Caco-2 (cell line): Measurements from ENCODE around the gene FAM110A. TPM values are rescaled to one million over a fixed set of nuclear protein-coding genes. Genes with fewer than 3 reads are reported as not detected.

Experiments used
- BruUV-seq: library from RNA; stranded (reverse); fragments of 400-500 nt; replicated peaks from 2 replicates; lab custom pipeline; 2021; lab: Mats Ljungman, UMichigan
- CTCF ChIA-PET: fragments of 300-600 bp; sonication (Branson Sonifier 250); formaldehyde crosslinking; loops from one replicate; lab custom pipeline; 2022; ENCODE audit warnings: antibody characterized with exemption; lab: Charles Lee
- POLR2A ChIA-PET: fragments of 300-600 bp; sonication (Branson Sonifier 250); formaldehyde crosslinking; loops from one replicate; lab custom pipeline; 2022; ENCODE audit warnings: antibody characterized with exemption; lab: Charles Lee
- DNase-seq, 2 experiments: peaks; one replicate each; pipeline versions ENCODE4 v3.0.0 to v3.0.0-alpha.2; 2020 to 2022
- H3K27me3 ChIP-seq: replicated peaks from 2 replicates; pipeline ENCODE4 v1.6.0; 2011; ENCODE audit warnings: low read length; ENCODE audit not compliant: control insufficient read depth, insufficient read depth
- H3K36me3 ChIP-seq: 2 replicates; pipeline ENCODE4 v1.5.1; 2011; ENCODE audit warnings: low read length; ENCODE audit not compliant: control insufficient read depth, insufficient read depth
- H3K4me1 ChIP-seq: fragments of 250-450 bp; sonication (Bioruptor Pico); 2 replicates; pipeline ENCODE4 v1.5.1; 2020; ENCODE audit warnings: mild to moderate bottlenecking
- H3K4me3 ChIP-seq: 2 replicates; pipeline ENCODE4 v1.5.1; 2011; ENCODE audit warnings: low read depth, mild to moderate bottlenecking, control low read depth, low read length
- H3K9me3 ChIP-seq: fragments of 250-450 bp; sonication (Bioruptor Pico); 2 replicates; pipeline ENCODE4 v1.5.1; 2020; ENCODE audit warnings: mild to moderate bottlenecking, moderate library complexity
- H3K27ac Mint-ChIP-seq: one replicate; pipeline ENCODE4 v1.8.0; 2022; ENCODE audit warnings: mixed read lengths; ENCODE audit not compliant: unreplicated experiment
- H3K27me3 Mint-ChIP-seq: one replicate; pipeline ENCODE4 v1.8.0; 2022; ENCODE audit warnings: mixed read lengths; ENCODE audit not compliant: insufficient read depth, unreplicated experiment
- H3K36me3 Mint-ChIP-seq: one replicate; pipeline ENCODE4 v1.8.0; 2022; ENCODE audit warnings: mild to moderate bottlenecking, mixed read lengths; ENCODE audit not compliant: insufficient read depth, unreplicated experiment
- H3K4me1 Mint-ChIP-seq: one replicate; pipeline ENCODE4 v1.8.0; 2022; ENCODE audit warnings: low read depth, mixed read lengths; ENCODE audit not compliant: unreplicated experiment
- H3K4me3 Mint-ChIP-seq: one replicate; pipeline ENCODE4 v1.8.0; 2022; ENCODE audit warnings: mild to moderate bottlenecking, moderate library complexity, mixed read lengths; ENCODE audit not compliant: unreplicated experiment
- H3K9me3 Mint-ChIP-seq: one replicate; pipeline ENCODE4 v1.8.0; 2022; ENCODE audit warnings: mixed read lengths; ENCODE audit not compliant: unreplicated experiment
- CTCF ChIP-seq, 2 experiments: fragments of 200-600 bp in 1 of 2; IDR thresholded peaks; 1 replicate in 1 of 2; 2 replicates in 1 of 2; pipeline versions ENCODE4 v1.5.1 to v1.8.0; 2011 to 2022; ENCODE audit warnings: antibody characterized with exemption in 1 of 2, control low read depth in 1 of 2, inconsistent platforms in 1 of 2, low read depth in 1 of 2, low read length in 1 of 2, mild to moderate bottlenecking in 1 of 2, moderate library complexity in 1 of 2; ENCODE audit not compliant: insufficient read depth in 1 of 2, severe bottlenecking in 1 of 2, unreplicated experiment in 1 of 2
- intact Hi-C: fragments of 100-400 bp; cut with micrococcal nuclease; formaldehyde crosslinking; loops from one replicate; pipeline ENCODE4 v1.10.0; 2022; ENCODE audit not compliant: unreplicated experiment
- total RNA-seq: library from RNA; stranded (reverse); gene quantifications from 2 replicates; pipeline ENCODE4 v1.2.3, GENCODE V29; 2022

FAM110A gene
- total RNA-seq, 1 experiment from 2014 or later, result 18.4 TPM

DNA sequence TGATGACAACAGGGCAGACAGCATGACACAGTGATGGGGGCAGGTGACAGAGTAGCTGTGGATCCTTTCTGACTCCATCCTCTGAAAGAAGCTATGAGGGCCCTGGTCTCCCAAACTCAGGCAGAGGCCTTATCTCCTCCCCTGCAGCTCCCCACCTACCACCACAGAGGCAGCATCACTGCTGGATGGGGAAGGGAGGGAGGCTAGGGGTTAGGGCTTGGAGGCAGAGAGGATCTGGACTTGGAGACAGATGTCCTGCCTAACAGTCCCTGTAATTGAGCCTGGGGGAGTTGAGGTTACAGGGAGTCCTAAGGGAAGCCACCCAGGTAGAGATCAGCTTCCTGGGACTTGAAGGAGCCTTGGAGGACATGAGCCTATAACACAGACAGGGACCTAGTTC, 37.9 kb downstream of the FAM110A start:
- Histone ChIP-seq H3K36me3 (no peaks in the 10 kb centered on the region), H3K4me3 (no peak overlapping the region), H3K9me3 (no peaks in the 10 kb centered on the region), H3K4me1 (no peaks in the 10 kb centered on the region), H3K27me3 (no peaks in the 10 kb centered on the region)
- Mint-ChIP-seq H3K4me3 (no peak overlapping the region), H3K27me3 (peaks cover 10% of the 10 kb centered on the region), H3K4me1 (no peaks in the 10 kb centered on the region), H3K27ac (no peak overlapping the region), H3K36me3 (no peaks in the 10 kb centered on the region), H3K9me3 (no peaks in the 10 kb centered on the region)
- ChIA-PET POLR2A (no interaction called here), CTCF (no interaction called here)
- DNase-seq, result no peak
- intact Hi-C loops, result loop anchor here (10.0 kb wide), 1 partner anchor 83 kb away; no protein-coding TSS in a partner anchor
- no TSS peak for BruUV-seq
- TF ChIP-seq CTCF (IDR thresholded peaks at IDR 0.05; ENCODE audit: insufficient read depth in 1 of 2, low read depth in 1 of 2, low read length in 1 of 2, severe bottlenecking in 1 of 2, unreplicated experiment in 1 of 2), result no peak

DNA sequence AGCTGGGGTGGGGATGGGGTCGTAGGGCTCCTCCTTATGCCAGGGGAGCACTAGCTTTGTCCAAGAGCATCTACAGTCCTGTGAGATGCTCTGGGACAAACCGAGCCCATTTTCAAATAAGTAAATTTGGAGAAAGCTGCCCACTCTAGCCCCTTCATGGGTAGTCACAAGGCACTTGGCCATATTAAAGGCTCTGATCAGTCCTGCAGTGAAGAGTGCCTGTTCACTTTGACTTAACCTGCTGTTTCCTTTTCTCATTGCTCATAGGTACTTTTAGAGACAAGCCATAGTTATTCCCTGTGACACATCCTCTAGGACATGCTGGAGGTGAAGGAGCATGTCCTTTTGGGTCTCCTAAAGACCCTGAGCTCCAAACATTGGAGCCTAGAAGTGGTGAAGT, 38.4 kb downstream of the FAM110A start:
- H3K36me3 ChIP-seq, result no peaks in the 10 kb centered on the region
- no peaks in the 10 kb centered on the region for H3K4me1 ChIP-seq
- H3K27me3 ChIP-seq, result no peaks in the 10 kb centered on the region
- Mint-ChIP-seq H3K27ac (no peak overlapping the region), H3K27me3 (peaks cover 10% of the 10 kb centered on the region), H3K4me3 (no peak overlapping the region), H3K4me1 (no peaks in the 10 kb centered on the region), H3K9me3 (no peaks in the 10 kb centered on the region), H3K36me3 (no peaks in the 10 kb centered on the region)
- POLR2A ChIA-PET, result no interaction called here
- DNase-seq, result no peak
- no TSS peak for BruUV-seq
- intact Hi-C loops, result loop anchor here (10.0 kb wide), 1 partner anchor 83 kb away; no protein-coding TSS in a partner anchor
- CTCF ChIA-PET, result no interaction called here
- no peak overlapping the region for H3K4me3 ChIP-seq
- H3K9me3 ChIP-seq, result no peaks in the 10 kb centered on the region
- TF ChIP-seq CTCF (IDR thresholded peaks at IDR 0.05; ENCODE audit: insufficient read depth in 1 of 2, low read depth in 1 of 2, low read length in 1 of 2, severe bottlenecking in 1 of 2, unreplicated experiment in 1 of 2), result no peak

- no peak for TF ChIP-seq CTCF (IDR thresholded peaks at IDR 0.05; ENCODE audit: insufficient read depth in 1 of 2, low read depth in 1 of 2, low read length in 1 of 2, severe bottlenecking in 1 of 2, unreplicated experiment in 1 of 2)
- no peaks in the 10 kb centered on the region for H3K36me3 Mint-ChIP-seq
- no peaks in the 10 kb centered on the region for H3K9me3 Mint-ChIP-seq
Observed at GRCh38 chr20:872855-873520, 39.5 kb downstream of the FAM110A start.

More at GRCh38 chr20:872855-873520, 39.5 kb downstream of the FAM110A start:
- DNase-seq, result peak; percentile 13 to 48
- no TSS peak for BruUV-seq
- Mint-ChIP-seq H3K27me3 (peaks cover 10% of the 10 kb centered on the region), H3K27ac (no peak overlapping the region), H3K4me3 (no peak overlapping the region), H3K4me1 (no peaks in the 10 kb centered on the region)
- ChIA-PET CTCF (no interaction called here), POLR2A (no interaction called here)
- intact Hi-C loops, result loop anchor here (10.0 kb wide), 1 partner anchor 82 kb away; no protein-coding TSS in a partner anchor
- H3K9me3 ChIP-seq, result no peaks in the 10 kb centered on the region
- H3K4me3 ChIP-seq, result no peak overlapping the region
- H3K36me3 ChIP-seq, result no peaks in the 10 kb centered on the region
- H3K27me3 ChIP-seq, result no peaks in the 10 kb centered on the region
- no peaks in the 10 kb centered on the region for H3K4me1 ChIP-seq
